CD8-positive, alpha-beta memory T cell (primary cell): ENCODE measurements around the gene ADAM22. TPM values are rescaled to one million over a fixed set of nuclear protein-coding genes. Genes with fewer than 3 reads are reported as not detected.

Source experiments
- CTCF ChIA-PET: fragments of 350-600 bp; sonication (Branson Sonifier 250); formaldehyde crosslinking; loops from one replicate; lab custom pipeline; 2021; ENCODE audit warnings: antibody characterized with exemption; lab: Charles Lee
- POLR2A ChIA-PET: fragments of 350-600 bp; sonication (Branson Sonifier 250); formaldehyde crosslinking; loops from one replicate; lab custom pipeline; 2021; ENCODE audit warnings: antibody characterized with exemption; lab: Charles Lee
- DNase-seq, 5 donors: peaks; one replicate each; pipeline versions ENCODE4 v3.0.0 to v3.0.0-alpha.2; 2020 to 2022; ENCODE audit warnings: mixed read lengths in 1 of 5
- H3K27ac ChIP-seq: one replicate; pipeline ENCODE4 v1.7.0; 2013; ENCODE audit warnings: low read depth, mild to moderate bottlenecking, low read length, moderate library complexity
- H3K27me3 ChIP-seq: 2 replicates; pipeline ENCODE4 v1.7.0; 2013; ENCODE audit warnings: low read length, mild to moderate bottlenecking; ENCODE audit not compliant: insufficient read depth, poor library complexity, severe bottlenecking
- H3K36me3 ChIP-seq: 2 replicates; pipeline ENCODE4 v1.7.0; 2013; ENCODE audit warnings: mild to moderate bottlenecking, low read length, moderate library complexity; ENCODE audit not compliant: insufficient read depth
- H3K4me1 ChIP-seq: 2 replicates; pipeline ENCODE4 v1.7.0; 2013; ENCODE audit warnings: mild to moderate bottlenecking, low read length, moderate library complexity; ENCODE audit not compliant: insufficient read depth
- H3K4me3 ChIP-seq: 2 replicates; pipeline ENCODE4 v1.7.0; 2013; ENCODE audit warnings: mild to moderate bottlenecking, low read length
- H3K9me3 ChIP-seq: 2 replicates; pipeline ENCODE4 v1.7.0; 2013; ENCODE audit warnings: mild to moderate bottlenecking, low read length
- H3K27ac Mint-ChIP-seq, 8 donors: one replicate each; pipeline ENCODE4 v1.8.0; 2020 to 2021; ENCODE audit warnings: mixed read lengths in 8 of 8, mild to moderate bottlenecking in 6 of 8, inconsistent platforms in 3 of 8, moderate library complexity in 3 of 8
- H3K27me3 Mint-ChIP-seq, 2 donors: one replicate each; pipeline ENCODE4 v1.8.0; 2020 to 2021; ENCODE audit warnings: mixed read lengths in 2 of 2, mild to moderate bottlenecking in 1 of 2, moderate library complexity in 1 of 2
- H3K36me3 Mint-ChIP-seq, 3 donors: one replicate each; pipeline ENCODE4 v1.8.0; 2020 to 2021; ENCODE audit warnings: mixed read lengths in 3 of 3, inconsistent platforms in 1 of 3, mild to moderate bottlenecking in 1 of 3
- H3K4me1 Mint-ChIP-seq, 3 donors: one replicate each; pipeline ENCODE4 v1.8.0; 2020 to 2021; ENCODE audit warnings: mixed read lengths in 3 of 3, inconsistent platforms in 1 of 3, mild to moderate bottlenecking in 1 of 3
- H3K4me3 Mint-ChIP-seq, 7 donors: one replicate each; pipeline ENCODE4 v1.8.0; 2020 to 2021; ENCODE audit warnings: mixed read lengths in 7 of 7, mild to moderate bottlenecking in 6 of 7, moderate library complexity in 4 of 7, inconsistent platforms in 2 of 7
- H3K9me3 Mint-ChIP-seq, 5 donors: one replicate each; pipeline ENCODE4 v1.8.0; 2020 to 2022; ENCODE audit warnings: mixed read lengths in 5 of 5, mild to moderate bottlenecking in 3 of 5, moderate library complexity in 2 of 5, inconsistent platforms in 1 of 5
- polyA plus RNA-seq: library from polyadenylated mRNA; unstranded; fragments of 300-500 nt; fragmentation: Illumina TruSeq; gene quantifications from one replicate; pipeline ENCODE4 v1.2.3, GENCODE V29; 2021
- total RNA-seq, 2 experiments: library from RNA; stranded (reverse); gene quantifications; one replicate each; pipeline ENCODE4 v1.2.3, GENCODE V29; 2021

ADAM22 gene
- total and polyA plus RNA-seq, 3 experiments from 2014 or later, result 2.3 to 4.7 (median 4.3) TPM

DNA sequence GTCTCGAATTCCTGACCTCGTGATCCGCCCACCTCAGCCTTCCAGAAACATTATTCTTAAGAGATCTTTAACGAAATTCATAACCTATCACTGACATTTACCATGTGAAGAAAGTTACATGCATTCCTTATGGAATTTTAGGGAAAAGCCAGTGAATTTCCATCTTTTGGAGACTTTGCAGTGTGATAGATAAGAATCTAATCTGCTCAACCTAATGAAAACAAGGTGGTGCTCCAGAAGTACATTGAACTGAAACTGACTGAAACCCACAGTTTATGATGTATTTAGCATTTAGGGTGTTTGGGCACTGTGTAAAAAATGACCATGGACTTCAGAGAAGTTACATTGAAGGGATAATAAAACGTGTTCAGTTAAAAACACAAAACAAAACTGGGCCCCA, 242.1 kb downstream of the ADAM22 start:
- no peak overlapping the region for H3K4me3 ChIP-seq
- no peaks in the 10 kb centered on the region for H3K9me3 Mint-ChIP-seq
- ChIA-PET CTCF (interaction anchor here (1.5 kb wide), 1 partner anchor 15 kb away, joined by 3 read pairs; no protein-coding TSS in a partner anchor), POLR2A (no interaction called here)
- H3K27ac Mint-ChIP-seq, result no peak overlapping the region
- no peaks in the 10 kb centered on the region for H3K4me1 ChIP-seq
- no peaks in the 10 kb centered on the region for H3K27me3 ChIP-seq
- H3K27ac ChIP-seq, result no peak overlapping the region
- no peaks in the 10 kb centered on the region for H3K36me3 Mint-ChIP-seq
- H3K27me3 Mint-ChIP-seq, result no peaks in the 10 kb centered on the region
- H3K4me1 Mint-ChIP-seq, result no peaks in the 10 kb centered on the region
- H3K4me3 Mint-ChIP-seq, result no peak overlapping the region
- no peaks in the 10 kb centered on the region for H3K9me3 ChIP-seq
- DNase-seq, result no peak
- H3K36me3 ChIP-seq, result no peaks in the 10 kb centered on the region

DNA sequence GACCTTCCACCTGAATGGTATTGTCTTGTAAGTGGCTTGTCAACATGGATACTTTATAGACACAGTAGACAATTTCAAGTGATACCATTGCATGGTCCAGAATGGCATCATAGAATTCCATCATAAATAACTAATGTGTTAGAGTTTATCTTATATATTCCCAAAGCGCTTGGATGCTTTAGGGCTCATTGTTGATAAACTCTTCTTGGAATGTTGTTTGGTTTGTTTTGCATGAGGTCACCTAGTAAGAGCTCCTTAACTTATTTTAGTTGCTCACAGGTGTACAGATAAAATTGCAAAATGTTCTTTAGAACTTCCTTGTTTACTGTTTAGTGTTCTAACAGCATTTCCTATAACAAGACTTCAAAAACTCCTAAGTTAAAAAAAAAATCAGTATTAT, 249.0 kb downstream of the ADAM22 start:
- H3K4me3 ChIP-seq, result no peak overlapping the region
- H3K9me3 Mint-ChIP-seq, result no peaks in the 10 kb centered on the region
- H3K4me1 Mint-ChIP-seq, result no peaks in the 10 kb centered on the region
- ChIA-PET CTCF (no interaction called here), POLR2A (no interaction called here)
- H3K4me1 ChIP-seq, result no peaks in the 10 kb centered on the region
- peaks cover 0 to 1% of the 10 kb centered on the region in 2 donors for H3K27me3 Mint-ChIP-seq
- no peak for DNase-seq
- no peaks in the 10 kb centered on the region for H3K27me3 ChIP-seq
- H3K9me3 ChIP-seq, result no peaks in the 10 kb centered on the region
- no peaks in the 10 kb centered on the region for H3K36me3 ChIP-seq
- no peak overlapping the region for H3K4me3 Mint-ChIP-seq
- no peak overlapping the region for H3K27ac ChIP-seq
- no peak overlapping the region for H3K27ac Mint-ChIP-seq
- peaks cover 0 to 18% (median 17%) of the 10 kb centered on the region in 3 donors for H3K36me3 Mint-ChIP-seq

DNA sequence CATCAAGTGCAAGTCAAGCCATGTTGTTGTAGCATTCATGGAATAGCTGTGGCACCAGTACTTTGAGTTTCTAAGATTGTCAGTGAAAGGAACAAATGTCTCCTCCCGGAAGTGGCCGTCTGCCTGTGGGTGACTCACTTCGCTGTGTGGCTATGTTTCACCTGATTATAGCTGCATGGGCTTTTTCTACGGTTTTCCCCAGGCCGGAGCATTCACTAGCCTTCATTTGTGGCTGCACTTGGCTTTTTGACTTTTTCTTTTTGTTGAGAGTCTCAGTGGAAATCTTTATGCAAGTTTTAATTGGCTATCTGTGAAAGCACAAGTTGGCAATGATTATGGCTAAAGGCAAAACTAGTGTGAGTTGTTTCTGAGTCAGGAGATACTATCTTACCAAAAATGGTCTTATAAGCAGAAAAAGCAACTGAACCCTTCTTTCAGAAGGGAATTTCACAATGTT, 250.8 kb downstream of the ADAM22 start:
- Histone ChIP-seq H3K36me3 (no peaks in the 10 kb centered on the region), H3K4me1 (no peaks in the 10 kb centered on the region), H3K4me3 (no peak overlapping the region), H3K27ac (no peak overlapping the region), H3K27me3 (no peaks in the 10 kb centered on the region), H3K9me3 (no peaks in the 10 kb centered on the region)
- peaks cover 0 to 18% (median 17%) of the 10 kb centered on the region in 3 donors for H3K36me3 Mint-ChIP-seq
- ChIA-PET POLR2A (no interaction called here), CTCF (no interaction called here)
- H3K27me3 Mint-ChIP-seq, result peaks cover 0 to 1% of the 10 kb centered on the region in 2 donors
- H3K9me3 Mint-ChIP-seq, result no peaks in the 10 kb centered on the region
- H3K4me3 Mint-ChIP-seq, result no peak overlapping the region
- no peak for DNase-seq
- H3K27ac Mint-ChIP-seq, result peak overlapping the region in 1 of 8 donors; percentile 36
- no peaks in the 10 kb centered on the region for H3K4me1 Mint-ChIP-seq

DNA sequence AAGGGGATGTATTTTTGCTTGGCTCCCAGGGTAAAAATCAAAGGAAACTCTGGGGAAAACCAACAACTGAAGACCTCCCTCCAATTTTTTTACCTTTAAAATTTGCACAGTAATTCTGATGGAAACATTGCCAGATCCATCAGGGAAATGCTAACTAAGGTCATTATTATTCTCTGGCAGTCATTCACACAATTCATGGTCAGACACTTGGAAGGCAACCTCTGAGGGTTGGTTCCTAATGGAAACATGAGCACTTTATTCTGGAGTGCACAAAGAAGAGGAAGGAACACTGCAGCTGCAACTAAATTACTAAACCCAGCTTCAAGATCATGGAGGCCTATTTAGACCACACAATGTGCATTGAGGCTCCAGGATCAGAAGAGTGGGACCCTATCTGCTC, 251.6 kb downstream of the ADAM22 start:
- H3K27me3 Mint-ChIP-seq, result peaks cover 0 to 1% of the 10 kb centered on the region in 2 donors
- Histone ChIP-seq H3K27ac (no peak overlapping the region), H3K4me1 (no peaks in the 10 kb centered on the region), H3K9me3 (no peaks in the 10 kb centered on the region), H3K36me3 (no peaks in the 10 kb centered on the region), H3K4me3 (no peak overlapping the region), H3K27me3 (no peaks in the 10 kb centered on the region)
- no peaks in the 10 kb centered on the region for H3K4me1 Mint-ChIP-seq
- ChIA-PET CTCF (no interaction called here), POLR2A (no interaction called here)
- no peaks in the 10 kb centered on the region for H3K9me3 Mint-ChIP-seq
- peaks cover 0 to 18% (median 17%) of the 10 kb centered on the region in 3 donors for H3K36me3 Mint-ChIP-seq
- no peak overlapping the region for H3K27ac Mint-ChIP-seq
- H3K4me3 Mint-ChIP-seq, result no peak overlapping the region
- DNase-seq, result no peak

DNA sequence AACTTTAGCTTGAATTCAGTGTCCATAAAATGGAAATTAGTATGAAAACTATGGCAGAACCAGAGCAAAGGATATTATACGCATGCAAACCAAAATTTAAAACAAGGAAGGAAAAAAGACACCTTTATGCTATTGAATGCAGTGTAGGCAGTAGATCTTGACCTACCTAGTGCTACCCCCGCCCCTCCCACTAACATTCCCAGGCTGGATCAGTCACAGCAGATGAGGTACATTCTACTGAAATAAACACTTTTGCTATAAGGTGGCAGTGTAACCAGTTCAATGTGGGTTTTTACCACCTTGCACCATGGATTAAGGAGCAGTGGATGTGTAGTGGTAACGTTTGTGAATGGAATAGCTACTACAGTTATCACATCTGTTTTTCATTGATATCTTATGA, 257.9 kb downstream of the ADAM22 start:
- ChIA-PET CTCF (interaction anchor here (1.6 kb wide), 1 partner anchor 15 kb away, joined by 3 read pairs; no protein-coding TSS in a partner anchor), POLR2A (no interaction called here)
- Histone ChIP-seq H3K27ac (no peak overlapping the region), H3K27me3 (no peaks in the 10 kb centered on the region), H3K4me1 (no peaks in the 10 kb centered on the region), H3K36me3 (no peaks in the 10 kb centered on the region), H3K9me3 (no peaks in the 10 kb centered on the region), H3K4me3 (no peak overlapping the region)
- Mint-ChIP-seq H3K4me1 (no peaks in the 10 kb centered on the region), H3K9me3 (no peaks in the 10 kb centered on the region), H3K4me3 (no peak overlapping the region), H3K27me3 (no peaks in the 10 kb centered on the region), H3K27ac (no peak overlapping the region), H3K36me3 (peaks cover 0 to 6% (median 1%) of the 10 kb centered on the region in 3 donors)
- DNase-seq, result no peak

DNA sequence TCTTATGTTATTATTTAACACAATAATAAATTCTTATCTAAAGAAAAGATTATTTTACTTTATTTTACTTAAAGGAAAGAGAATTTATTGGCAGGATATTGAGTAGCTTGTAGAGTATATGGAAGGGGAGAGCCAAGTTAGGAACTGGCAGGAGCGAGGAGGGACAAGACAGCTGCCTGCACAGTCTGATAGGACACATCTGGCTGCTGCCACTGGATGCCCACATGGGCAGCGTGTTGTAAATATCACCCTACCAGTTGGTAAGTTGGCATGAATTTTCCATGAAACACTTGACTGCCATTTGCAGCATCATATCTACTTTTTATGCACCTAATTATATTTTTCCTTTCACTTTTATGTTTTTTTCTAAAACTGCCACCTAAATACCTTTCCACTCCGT, 266.2 kb downstream of the ADAM22 start:
- peaks cover 10% of the 10 kb centered on the region for H3K36me3 ChIP-seq
- no peaks in the 10 kb centered on the region for H3K27me3 ChIP-seq
- Mint-ChIP-seq H3K27ac (peak overlapping the region in 1 of 8 donors; percentile 69), H3K9me3 (no peaks in the 10 kb centered on the region), H3K27me3 (no peaks in the 10 kb centered on the region), H3K4me3 (no peak overlapping the region), H3K36me3 (peaks cover 7 to 45% (median 16%) of the 10 kb centered on the region in 3 donors), H3K4me1 (peaks cover 8 to 21% (median 12%) of the 10 kb centered on the region in 3 donors)
- ChIA-PET POLR2A (no interaction called here), CTCF (no interaction called here)
- no peak overlapping the region for H3K4me3 ChIP-seq
- H3K27ac ChIP-seq, result no peak overlapping the region
- no peaks in the 10 kb centered on the region for H3K9me3 ChIP-seq
- no peak for DNase-seq
- no peaks in the 10 kb centered on the region for H3K4me1 ChIP-seq

DNA sequence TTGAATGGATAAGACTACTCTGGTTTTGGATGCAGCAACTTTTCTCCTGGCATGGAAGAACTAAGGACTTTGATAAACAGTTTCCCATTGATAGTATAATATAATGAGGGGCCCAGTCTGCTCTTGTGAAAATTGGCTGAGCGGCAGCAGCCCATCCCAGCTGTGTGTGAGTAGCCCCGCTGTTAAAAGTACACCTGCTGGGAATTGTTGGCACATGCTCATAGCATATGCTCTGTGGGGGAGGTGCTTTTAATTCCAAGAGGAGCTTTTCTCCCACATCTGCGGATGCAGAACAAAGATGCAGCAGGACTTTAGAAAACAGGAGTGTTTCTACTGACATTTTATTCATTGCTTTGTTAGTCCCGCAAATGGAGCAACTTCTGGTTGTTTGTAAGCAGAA, 266.7 kb downstream of the ADAM22 start:
- H3K36me3 ChIP-seq, result peaks cover 10% of the 10 kb centered on the region
- H3K27ac ChIP-seq, result no peak overlapping the region
- no peak overlapping the region for H3K4me3 ChIP-seq
- no peak for DNase-seq
- no peaks in the 10 kb centered on the region for H3K27me3 Mint-ChIP-seq
- peaks cover 8 to 21% (median 12%) of the 10 kb centered on the region in 3 donors for H3K4me1 Mint-ChIP-seq
- no peaks in the 10 kb centered on the region for H3K4me1 ChIP-seq
- ChIA-PET POLR2A (no interaction called here), CTCF (no interaction called here)
- peak overlapping the region in 3 of 8 donors; percentile 35 to 69 (median 39) for H3K27ac Mint-ChIP-seq
- no peaks in the 10 kb centered on the region for H3K9me3 ChIP-seq
- no peaks in the 10 kb centered on the region for H3K27me3 ChIP-seq
- H3K36me3 Mint-ChIP-seq, result peaks cover 7 to 50% (median 19%) of the 10 kb centered on the region in 3 donors
- H3K4me3 Mint-ChIP-seq, result no peak overlapping the region
- H3K9me3 Mint-ChIP-seq, result no peaks in the 10 kb centered on the region

DNA sequence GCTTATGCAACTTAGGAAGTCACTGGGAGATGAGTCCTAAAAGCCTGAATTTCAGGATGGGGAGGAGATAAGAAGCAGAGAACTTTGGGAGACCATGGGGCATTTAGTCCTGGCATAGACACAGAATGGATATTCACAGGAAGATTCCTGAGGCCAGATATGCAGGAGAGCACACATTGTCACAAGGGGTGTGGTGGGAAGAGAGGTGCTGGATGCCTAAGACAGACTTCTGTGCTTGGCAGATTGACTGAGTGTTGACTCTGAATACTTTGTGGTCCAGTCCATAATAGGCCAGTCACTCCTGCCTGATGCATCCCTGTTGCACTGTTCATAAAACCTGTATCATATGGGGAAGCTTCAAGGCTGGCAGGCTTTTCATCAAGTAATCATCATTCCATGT, 267.3 kb downstream of the ADAM22 start:
- Histone ChIP-seq H3K27ac (no peak overlapping the region), H3K4me3 (no peak overlapping the region), H3K9me3 (no peaks in the 10 kb centered on the region), H3K4me1 (no peaks in the 10 kb centered on the region), H3K27me3 (no peaks in the 10 kb centered on the region), H3K36me3 (peaks cover 10% of the 10 kb centered on the region)
- no peaks in the 10 kb centered on the region for H3K27me3 Mint-ChIP-seq
- H3K27ac Mint-ChIP-seq, result peak overlapping the region in 5 of 8 donors; percentile 7 to 58 (median 33)
- POLR2A ChIA-PET, result no interaction called here
- H3K36me3 Mint-ChIP-seq, result peaks cover 7 to 54% (median 23%) of the 10 kb centered on the region in 3 donors
- H3K4me3 Mint-ChIP-seq, result no peak overlapping the region
- no peak for DNase-seq
- CTCF ChIA-PET, result no interaction called here
- no peaks in the 10 kb centered on the region for H3K9me3 Mint-ChIP-seq
- H3K4me1 Mint-ChIP-seq, result peaks cover 11 to 21% (median 12%) of the 10 kb centered on the region in 3 donors
